Right atrium auricular region (tissue), 2 donors: ENCODE data around the gene ILDR2. TPM values are rescaled to one million over a fixed set of nuclear protein-coding genes. Genes with fewer than 3 reads are reported as not detected.

Experiments
- DNase-seq: peaks from one replicate; pipeline ENCODE4 v3.0.0-alpha.2; 2019; ENCODE audit warnings: low spot score
- H3K27ac ChIP-seq, 2 donors: fragments of 200-600 bp; sonication (generic); 1 replicate in 1 of 2; 2 replicates in 1 of 2; pipeline ENCODE4 v1.5.1; 2016 to 2019
- H3K27me3 ChIP-seq, 2 donors: fragments of 200-600 bp; sonication (generic); one replicate each; pipeline versions ENCODE4 v1.5.1 to v1.6.0; 2017 to 2019
- H3K36me3 ChIP-seq: fragments of 200-600 bp; sonication (generic); one replicate; pipeline ENCODE4 v1.5.1; 2016
- H3K4me1 ChIP-seq, 2 donors: fragments of 200-600 bp; sonication (generic); one replicate each; pipeline versions ENCODE4 v1.5.1 to v1.6.0; 2017 to 2019
- H3K4me3 ChIP-seq, 2 donors: fragments of 200-600 bp; sonication (generic); 1 replicate in 1 of 2; 2 replicates in 1 of 2; pipeline ENCODE4 v1.5.1; 2017 to 2019; ENCODE audit warnings: mild to moderate bottlenecking in 1 of 2, moderate library complexity in 1 of 2
- H3K9me3 ChIP-seq, 2 donors: fragments of 200-600 bp; sonication (generic); one replicate each; pipeline ENCODE4 v1.5.1; 2019
- total RNA-seq, 2 donors: library from RNA; depleted of rRNA; stranded (reverse); fragments of >200 nt; gene quantifications; one replicate each; pipeline ENCODE4 v1.1.0, GENCODE V29; 2016
- TF ChIP-seq, protein P1 (sequence below), 2 donors: fragments of 200-600 bp; sonication (generic); IDR thresholded peaks; one replicate each; pipeline ENCODE4 v1.5.1; 2019; ENCODE audit warnings: antibody characterized with exemption in 2 of 2

ILDR2 gene
- total RNA-seq, 2 donors from 2014 or later, result 7.3 to 23.2 TPM

DNA sequence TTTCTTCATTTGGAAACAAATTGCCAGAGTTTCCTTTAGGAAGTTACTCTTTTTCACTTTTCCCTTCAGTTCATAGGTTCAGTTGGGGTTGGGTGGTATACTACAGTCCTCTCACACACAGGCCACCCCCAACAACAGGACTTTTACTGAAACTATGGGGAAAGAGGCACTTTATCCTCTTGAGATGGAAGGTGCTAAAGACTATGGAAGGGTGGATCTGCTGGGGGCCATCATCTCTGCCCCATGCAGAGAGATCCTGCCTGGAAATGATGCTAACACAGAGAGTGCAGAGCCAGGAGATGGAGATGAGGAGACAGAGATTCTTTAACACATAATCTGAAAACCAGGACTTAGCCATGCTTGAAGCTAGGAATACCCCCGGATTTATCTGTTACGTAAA is 24.3 kb downstream of the ILDR2 start:
- peak overlapping the region in 1 of 2 donors; percentile 76 for H3K27ac ChIP-seq
- H3K27me3 ChIP-seq, result no peaks in the 10 kb centered on the region
- peaks cover 0 to 17% of the 10 kb centered on the region in 2 donors for H3K4me1 ChIP-seq
- H3K4me3 ChIP-seq, result no peak overlapping the region
- no peaks in the 10 kb centered on the region for H3K36me3 ChIP-seq
- TF ChIP-seq, protein P1, sequence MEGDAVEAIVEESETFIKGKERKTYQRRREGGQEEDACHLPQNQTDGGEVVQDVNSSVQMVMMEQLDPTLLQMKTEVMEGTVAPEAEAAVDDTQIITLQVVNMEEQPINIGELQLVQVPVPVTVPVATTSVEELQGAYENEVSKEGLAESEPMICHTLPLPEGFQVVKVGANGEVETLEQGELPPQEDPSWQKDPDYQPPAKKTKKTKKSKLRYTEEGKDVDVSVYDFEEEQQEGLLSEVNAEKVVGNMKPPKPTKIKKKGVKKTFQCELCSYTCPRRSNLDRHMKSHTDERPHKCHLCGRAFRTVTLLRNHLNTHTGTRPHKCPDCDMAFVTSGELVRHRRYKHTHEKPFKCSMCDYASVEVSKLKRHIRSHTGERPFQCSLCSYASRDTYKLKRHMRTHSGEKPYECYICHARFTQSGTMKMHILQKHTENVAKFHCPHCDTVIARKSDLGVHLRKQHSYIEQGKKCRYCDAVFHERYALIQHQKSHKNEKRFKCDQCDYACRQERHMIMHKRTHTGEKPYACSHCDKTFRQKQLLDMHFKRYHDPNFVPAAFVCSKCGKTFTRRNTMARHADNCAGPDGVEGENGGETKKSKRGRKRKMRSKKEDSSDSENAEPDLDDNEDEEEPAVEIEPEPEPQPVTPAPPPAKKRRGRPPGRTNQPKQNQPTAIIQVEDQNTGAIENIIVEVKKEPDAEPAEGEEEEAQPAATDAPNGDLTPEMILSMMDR (IDR thresholded peaks at IDR 0.05), result no peak
- DNase-seq, result no peak
- no peaks in the 10 kb centered on the region for H3K9me3 ChIP-seq

DNA sequence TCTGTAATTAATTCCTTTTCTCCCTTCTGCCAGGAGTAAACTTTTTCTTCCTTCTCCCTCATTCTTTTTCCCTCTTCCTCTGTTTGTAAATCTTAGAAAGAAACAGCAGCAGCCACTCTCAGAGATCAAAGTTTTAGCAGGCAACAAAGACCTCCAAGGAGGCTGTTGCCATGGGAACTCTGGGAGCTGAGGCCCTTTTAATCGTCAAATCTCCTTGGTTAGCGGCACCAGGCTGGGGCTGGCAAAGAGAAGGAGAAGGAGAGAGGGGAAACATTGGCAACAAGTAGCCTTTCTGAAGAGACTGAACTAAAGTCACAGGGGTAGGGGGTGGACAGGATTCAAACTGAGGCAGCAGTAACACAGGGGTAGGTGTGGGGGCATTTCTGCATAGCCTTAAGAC is 25.2 kb downstream of the ILDR2 start:
- H3K4me1 ChIP-seq, result peaks cover 0 to 17% of the 10 kb centered on the region in 2 donors
- no peaks in the 10 kb centered on the region for H3K27me3 ChIP-seq
- no peak overlapping the region for H3K27ac ChIP-seq
- DNase-seq, result no peak
- no peaks in the 10 kb centered on the region for H3K36me3 ChIP-seq
- TF ChIP-seq, protein P1 (IDR thresholded peaks at IDR 0.05), result no peak
- H3K4me3 ChIP-seq, result no peak overlapping the region
- no peaks in the 10 kb centered on the region for H3K9me3 ChIP-seq

DNA sequence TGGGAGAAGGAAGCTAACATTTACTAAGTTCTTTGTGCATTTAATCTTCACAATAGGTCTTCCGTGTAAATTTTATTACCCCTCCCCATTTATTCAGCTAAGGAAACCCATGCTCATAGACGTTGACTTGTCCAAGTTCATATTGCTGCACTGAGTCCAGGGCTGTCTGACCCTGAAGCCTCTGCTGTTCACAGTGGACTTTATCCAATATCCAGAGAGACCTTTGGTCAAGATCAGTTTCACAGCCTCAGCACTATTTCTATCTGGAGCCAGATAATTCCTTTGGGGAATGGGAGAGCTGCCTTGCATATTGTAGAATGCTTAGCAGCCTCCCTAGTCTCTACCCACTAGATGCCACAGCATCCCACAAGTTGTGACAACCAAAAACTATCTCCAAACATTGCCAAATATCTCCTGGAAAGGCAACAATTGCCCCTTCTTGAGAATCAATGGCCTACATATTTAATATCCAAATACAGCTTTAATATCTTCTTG is 26.4 kb downstream of the ILDR2 start:
- Histone ChIP-seq H3K9me3 (no peaks in the 10 kb centered on the region), H3K27me3 (no peaks in the 10 kb centered on the region), H3K36me3 (no peaks in the 10 kb centered on the region), H3K27ac (no peak overlapping the region), H3K4me3 (no peak overlapping the region), H3K4me1 (peaks cover 0 to 17% of the 10 kb centered on the region in 2 donors)
- no peak for DNase-seq
- TF ChIP-seq, protein P1 (IDR thresholded peaks at IDR 0.05), result no peak

DNA sequence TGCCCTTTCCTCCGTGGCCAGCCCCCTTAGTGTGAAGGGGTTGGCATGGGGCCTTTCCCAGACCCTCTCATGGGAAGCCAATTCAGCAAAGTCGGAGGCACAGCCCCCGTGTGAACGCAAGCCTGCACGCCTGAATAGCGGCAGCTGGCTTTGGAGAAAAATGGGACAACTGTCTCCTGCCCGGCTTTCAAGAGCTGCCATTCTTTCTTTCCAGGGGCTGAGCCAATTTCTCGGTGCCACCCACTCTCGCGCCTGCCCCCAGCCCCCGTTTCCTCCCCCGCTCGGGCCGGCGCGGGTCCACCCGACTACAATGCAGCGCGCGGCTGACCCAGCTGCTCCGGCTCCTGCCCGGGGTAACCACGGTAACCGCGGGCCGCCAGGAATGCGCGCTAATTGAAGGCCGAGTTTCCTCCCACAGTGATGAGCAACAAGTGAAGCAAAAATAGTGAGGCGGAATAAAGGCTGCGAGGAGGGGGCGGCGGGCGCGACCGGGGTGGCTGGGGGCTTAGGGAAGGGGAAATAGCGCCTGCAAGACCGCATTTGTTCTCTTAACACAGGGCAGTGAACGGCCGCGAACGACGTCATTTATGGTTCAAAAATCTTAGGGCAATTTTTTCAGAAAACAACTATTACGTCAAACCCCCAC is 27.8 kb downstream of the ILDR2 start:
- H3K4me1 ChIP-seq, result peaks cover 0 to 17% of the 10 kb centered on the region in 2 donors

DNA sequence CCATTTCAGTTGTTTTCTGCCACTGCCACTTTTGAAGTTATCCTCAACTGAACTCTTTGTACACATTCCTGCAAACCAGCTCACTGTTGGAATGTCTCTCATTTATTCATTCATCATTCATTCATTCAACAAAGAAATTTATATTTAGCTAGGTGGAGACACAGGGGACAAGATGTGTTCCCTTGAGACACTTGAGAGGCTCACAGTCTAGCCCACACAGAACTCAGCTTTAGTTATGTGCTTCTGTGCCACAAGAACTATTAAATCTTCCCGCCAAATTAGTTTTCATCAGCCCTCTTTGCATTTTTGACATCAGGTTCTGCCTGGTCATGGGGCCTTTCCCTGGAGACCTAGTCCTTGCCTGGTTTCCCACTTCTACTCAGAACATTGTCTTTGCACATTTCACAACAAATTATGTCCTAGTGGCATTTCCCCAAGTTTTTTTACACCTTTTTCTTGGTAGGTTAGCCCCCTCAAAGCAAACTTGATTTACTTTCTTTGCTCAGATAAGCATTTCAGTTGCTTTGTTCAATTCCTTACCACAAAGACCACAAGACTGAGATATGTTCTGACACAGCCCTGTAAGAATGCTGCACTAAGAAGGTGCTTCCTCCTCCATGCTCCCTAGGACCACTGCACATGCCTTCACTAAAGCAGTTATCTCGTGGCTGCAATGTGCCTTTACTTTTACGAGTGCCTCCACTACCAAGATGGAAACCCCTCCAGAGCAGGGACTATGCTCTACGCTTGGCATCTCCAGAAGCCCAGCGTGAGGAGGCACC is 31.0 kb downstream of the ILDR2 start:
- no peak for DNase-seq
- Histone ChIP-seq H3K27ac (no peak overlapping the region), H3K4me1 (peaks cover 0 to 11% of the 10 kb centered on the region in 2 donors), H3K27me3 (no peaks in the 10 kb centered on the region), H3K4me3 (no peak overlapping the region), H3K9me3 (no peaks in the 10 kb centered on the region), H3K36me3 (no peaks in the 10 kb centered on the region)
- TF ChIP-seq, protein P1 (IDR thresholded peaks at IDR 0.05), result no peak

More for the DNA sequence above, 27.8 kb downstream of the ILDR2 start:
- H3K4me3 ChIP-seq, result peak overlapping the region; percentile 22 to 42
- H3K9me3 ChIP-seq, result no peaks in the 10 kb centered on the region
- TF ChIP-seq, protein P1 (IDR thresholded peaks at IDR 0.05), result no peak
- no peaks in the 10 kb centered on the region for H3K36me3 ChIP-seq
- H3K27ac ChIP-seq, result peak overlapping the region; percentile 26 to 30
- no peak for DNase-seq
- H3K27me3 ChIP-seq, result no peaks in the 10 kb centered on the region
